ENCODE data around the gene STXBP4. TPM values are rescaled to one million over a fixed set of nuclear protein-coding genes. Genes with fewer than 3 reads are reported as not detected.

STXBP4 gene
- polyA plus RNA-seq, 3 donors, result 16.9 to 18.6 (median 18.2) TPM

DNA sequence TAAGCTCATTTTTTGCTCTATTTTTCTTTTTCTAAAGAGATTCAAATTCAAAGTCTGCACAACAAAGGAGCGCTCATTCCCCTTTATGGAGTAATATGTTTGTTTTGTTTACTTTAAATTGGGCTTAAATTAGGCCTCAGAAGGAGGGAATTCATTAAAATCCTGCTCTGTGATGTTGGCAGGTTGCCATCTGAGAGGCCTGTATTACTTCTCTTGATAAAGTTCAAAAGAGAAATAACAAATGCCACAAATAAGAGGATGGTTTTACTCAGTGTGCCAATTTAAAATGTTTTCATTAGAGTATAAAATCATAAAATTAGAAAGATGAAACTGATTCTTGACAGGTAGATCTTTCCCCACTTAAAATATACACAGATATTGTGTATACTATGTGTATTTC is 241.7 kb downstream of the STXBP4 start:
- DNase-seq (ENCODE audit: low read depth in 3 of 3, low spot score in 2 of 3), result peak in 1 of 3 donors; percentile 16

DNA sequence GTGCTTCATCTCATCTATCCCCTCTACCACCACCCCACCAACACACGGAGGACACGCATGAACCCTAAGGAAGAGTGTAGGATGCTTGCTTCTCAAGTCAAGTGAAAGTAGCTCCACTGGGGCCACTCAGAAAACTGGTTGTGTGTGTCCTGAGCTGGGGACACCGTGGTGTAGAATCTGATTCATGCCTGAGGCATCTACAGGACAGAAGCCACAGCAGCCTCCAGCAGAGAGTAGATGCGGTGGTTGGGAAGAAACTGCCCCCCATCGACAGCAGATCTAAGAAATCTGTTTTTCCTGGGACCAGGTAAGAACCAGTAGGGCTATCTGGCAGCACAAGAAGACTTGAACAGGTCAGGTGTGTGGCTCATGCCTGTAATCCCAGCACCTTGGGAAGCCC is 244.3 kb downstream of the STXBP4 start:
- no peak for DNase-seq (ENCODE audit: low read depth in 3 of 3, low spot score in 2 of 3)

DNA sequence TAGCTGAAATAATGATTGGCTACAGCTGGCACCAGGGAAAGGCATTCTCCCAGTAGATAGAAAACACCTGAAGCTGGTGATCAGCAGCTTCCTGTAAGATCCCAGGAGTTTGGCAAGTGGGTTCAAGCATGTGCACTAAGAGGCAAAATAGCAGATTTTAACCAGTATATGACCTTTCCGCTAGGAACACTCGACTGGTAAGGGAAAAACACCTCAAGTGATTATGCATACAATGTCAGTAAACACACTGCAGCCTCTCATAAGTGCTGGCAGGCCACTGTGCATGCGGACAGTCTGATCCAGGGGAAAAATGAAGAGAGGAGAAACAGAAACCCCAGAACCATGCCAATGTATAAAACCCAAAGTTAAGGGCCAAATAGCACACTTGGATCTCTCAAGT is 247.1 kb downstream of the STXBP4 start:
- DNase-seq (ENCODE audit: low read depth in 3 of 3, low spot score in 2 of 3), result no peak

DNA sequence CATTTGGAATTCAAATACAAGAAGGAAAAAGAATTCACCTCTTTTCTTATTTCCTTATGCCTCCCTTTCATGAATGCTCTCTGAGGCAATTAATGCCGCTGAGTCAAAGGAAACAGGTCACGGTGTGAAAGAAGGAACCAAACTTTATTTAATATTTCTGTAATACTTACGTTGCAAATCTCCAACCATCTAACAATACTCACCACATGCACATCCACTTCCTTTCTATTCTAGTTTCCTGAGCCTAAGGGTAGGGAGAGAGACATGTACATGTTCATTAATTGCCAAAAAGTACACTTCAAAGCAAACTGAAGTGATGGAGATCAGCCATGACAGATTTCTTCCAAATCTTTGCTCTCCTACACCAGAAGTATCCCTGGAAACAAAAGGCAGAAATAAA is 248.3 kb downstream of the STXBP4 start:
- no peak for DNase-seq (ENCODE audit: low read depth in 3 of 3, low spot score in 2 of 3)

DNA sequence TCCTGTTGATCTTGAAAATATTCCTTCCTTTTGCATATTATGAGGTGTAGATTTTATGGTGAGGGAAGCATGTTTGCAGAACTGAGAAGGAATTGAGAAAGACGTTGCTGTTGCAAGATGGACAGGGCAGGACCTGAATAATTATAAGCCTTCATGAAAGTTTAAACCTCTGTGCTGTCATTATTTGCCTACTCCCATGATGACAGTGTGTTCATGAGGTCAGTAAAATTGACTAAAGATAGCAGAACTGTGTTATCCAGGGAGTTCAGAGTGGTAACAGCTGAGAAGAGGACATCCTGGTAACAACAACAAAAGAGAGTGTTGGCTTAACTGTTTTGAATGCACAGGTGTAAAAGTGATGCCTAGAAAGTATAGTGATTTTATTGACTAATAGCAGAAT is 250.9 kb downstream of the STXBP4 start:
- no peak for DNase-seq (ENCODE audit: low read depth in 3 of 3, low spot score in 2 of 3)

DNA sequence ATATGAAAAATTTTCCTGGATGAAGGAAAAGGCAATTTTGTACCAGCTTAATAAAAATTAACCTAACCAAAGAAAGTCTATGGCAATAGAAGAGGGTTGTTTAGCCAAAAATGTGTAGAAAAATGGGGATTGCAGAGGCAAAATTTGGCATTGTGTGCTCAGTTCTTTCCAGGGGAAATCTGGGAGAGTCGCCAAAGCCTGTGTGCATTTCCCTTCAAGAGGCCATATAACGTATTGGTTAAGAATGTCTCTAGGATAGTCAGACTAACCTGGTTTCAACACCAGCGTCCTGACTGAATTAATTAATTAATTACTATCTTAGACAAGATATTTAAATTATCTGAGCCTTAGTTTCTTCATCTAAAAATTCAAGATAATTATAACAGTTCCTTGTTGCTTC is 251.4 kb downstream of the STXBP4 start:
- no peak for DNase-seq (ENCODE audit: low read depth in 3 of 3, low spot score in 2 of 3)

Other genes with a start within 250 kb of the STXBP4 start
- gene TOM1L1, start 67.9 kb upstream of the STXBP4 start, polyA plus RNA-seq (ENCODE audit: insufficient read length in 3 of 3), result 100 to 1,000 TPM; 104 to 116 (median 105) TPM
- 10 to 100 TPM; 76.4 to 84.9 (median 76.6) TPM for gene COX11, start 111 bp upstream of the STXBP4 start, polyA plus RNA-seq (ENCODE audit: insufficient read length in 3 of 3)